Hepatocyte (in vitro differentiated cells): Measurements from ENCODE around the gene METRN. TPM values are rescaled to one million over a fixed set of nuclear protein-coding genes. Genes with fewer than 3 reads are reported as not detected.
A peak's percentile ranks its signal among the peaks of the same experiment; 100 is the strongest.
"Not testable (repeated sequence)": the region's sequence is repeated elsewhere in the genome, so short reads cannot be mapped to it uniquely, and the experiment has no call there.

Source experiments
- DNase-seq: peaks from one replicate; pipeline ENCODE4 v3.0.0-alpha.2; 2016; ENCODE audit warnings: low spot score
- H2AFZ ChIP-seq: fragments of 200-600 bp; sonication (generic); 2 replicates; pipeline ENCODE4 v1.6.0; 2016; ENCODE audit warnings: antibody characterized with exemption, mild to moderate bottlenecking
- H3K27ac ChIP-seq: fragments of 200-600 bp; sonication (generic); 2 replicates; pipeline ENCODE4 v1.5.1; 2016; ENCODE audit warnings: mild to moderate bottlenecking
- H3K27me3 ChIP-seq: fragments of 200-600 bp; sonication (generic); 2 replicates; pipeline ENCODE4 v1.6.1; 2016
- H3K36me3 ChIP-seq: fragments of 200-600 bp; sonication (generic); replicated peaks from 2 replicates; pipeline ENCODE4 v1.5.1; 2016; ENCODE audit warnings: low read depth; ENCODE audit not compliant: insufficient read depth
- H3K4me1 ChIP-seq: fragments of 200-600 bp; sonication (generic); 2 replicates; pipeline ENCODE4 v1.5.1; 2016; ENCODE audit warnings: mild to moderate bottlenecking, moderate library complexity; ENCODE audit not compliant: insufficient read depth
- H3K4me2 ChIP-seq: fragments of 200-600 bp; sonication (generic); 2 replicates; pipeline ENCODE4 v1.6.0; 2016
- H3K4me3 ChIP-seq: fragments of 200-600 bp; sonication (generic); 2 replicates; pipeline ENCODE4 v1.5.1; 2016; ENCODE audit warnings: mild to moderate bottlenecking
- H3K79me2 ChIP-seq: fragments of 200-600 bp; sonication (generic); 2 replicates; pipeline ENCODE4 v1.6.0; 2017; ENCODE audit warnings: mild to moderate bottlenecking
- H3K9me2 ChIP-seq: fragments of 200-600 bp; sonication (generic); replicated peaks from 2 replicates; pipeline ENCODE4 v1.6.0; 2017; ENCODE audit warnings: mild to moderate bottlenecking; ENCODE audit not compliant: insufficient read depth
- H3K9me3 ChIP-seq: fragments of 200-600 bp; sonication (generic); 2 replicates; pipeline ENCODE4 v1.5.1; 2016; ENCODE audit warnings: low read depth, mild to moderate bottlenecking
- H4K20me1 ChIP-seq: fragments of 200-600 bp; sonication (generic); 2 replicates; pipeline ENCODE4 v1.6.0; 2016; ENCODE audit warnings: mild to moderate bottlenecking; ENCODE audit not compliant: insufficient read depth, poor library complexity, severe bottlenecking
- CTCF ChIP-seq: fragments of 200-600 bp; sonication (generic); IDR thresholded peaks from 2 replicates; pipeline ENCODE4 v1.5.1; 2016; ENCODE audit warnings: antibody characterized with exemption, mild to moderate bottlenecking; ENCODE audit not compliant: poor library complexity
- EZH2 ChIP-seq: fragments of 200-600 bp; sonication (generic); IDR thresholded peaks from 2 replicates; pipeline ENCODE4 v1.6.1; 2016; ENCODE audit warnings: antibody characterized with exemption, mild to moderate bottlenecking, borderline replicate concordance
- EZH2phosphoT487 ChIP-seq: fragments of 200-600 bp; sonication (generic); IDR thresholded peaks from one replicate; pipeline ENCODE4 v1.6.1; 2018; ENCODE audit warnings: antibody characterized with exemption, mild to moderate bottlenecking, low read depth, moderate library complexity; ENCODE audit not compliant: unreplicated experiment, severe bottlenecking
- whole genome bisulfite sequencing: methylation state at CpG from one replicate; pipeline ENCODE4 v1.1.6; 2016; ENCODE audit warnings: low lambda C conversion rate; ENCODE audit errors: missing lambda C conversion rate; 5-methylcytosine and 5-hydroxymethylcytosine counted together
- polyA plus RNA-seq: library from polyadenylated mRNA; unstranded; fragments of >200 nt; fragmentation: Nextera tagmentation; extraction: Ambion mirVana; gene quantifications from 2 replicates; pipeline ENCODE4 v1.2.1, GENCODE V29; 2016
- total RNA-seq: library from RNA; depleted of rRNA; stranded (reverse); fragments of >200 nt; gene quantifications from 2 replicates; pipeline ENCODE4 v1.2.3, GENCODE V29; 2014

Gene METRN
- total and polyA plus RNA-seq, 2 experiments from 2014 or later: 22.7 to 68.1 TPM

DNA sequence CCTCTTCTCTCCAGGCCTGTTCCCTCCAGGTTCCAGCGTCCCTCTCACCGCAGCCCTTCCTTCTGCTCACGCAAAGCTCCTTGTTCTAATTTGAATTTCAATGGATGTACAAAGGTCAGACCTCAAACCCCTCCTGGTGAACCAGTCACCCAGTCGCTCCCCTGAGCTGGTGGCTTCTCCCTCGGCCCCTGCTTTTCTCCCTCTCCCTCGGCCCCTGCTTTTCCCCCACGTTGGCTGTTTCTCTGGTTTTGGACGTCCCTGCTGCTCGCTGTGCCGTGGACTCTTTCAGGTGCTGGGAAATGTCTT is 37.0 kb downstream of the METRN start:
- H3K4me3 ChIP-seq: no peak overlapping the region
- H3K4me2 ChIP-seq: peak overlapping the region; percentile 46
- 33% methylated on average over 10 of the region's 10 CpGs for WGBS
- peaks cover 7% of the 10 kb centered on the region for H3K4me1 ChIP-seq
- no peak overlapping the region for H2AFZ ChIP-seq
- no peak for DNase-seq
- no peaks in the 10 kb centered on the region for H4K20me1 ChIP-seq
- H3K79me2 ChIP-seq: no peaks in the 10 kb centered on the region
- H3K9me2 ChIP-seq: no peaks in the 10 kb centered on the region
- H3K36me3 ChIP-seq: no peaks in the 10 kb centered on the region
- H3K27me3 ChIP-seq: peaks cover 3% of the 10 kb centered on the region
- H3K27ac ChIP-seq: no peak overlapping the region
- no peak for TF ChIP-seq CTCF
- no peak for TF ChIP-seq EZH2phosphoT487
- TF ChIP-seq EZH2: no peak
- H3K9me3 ChIP-seq: no peaks in the 10 kb centered on the region

DNA sequence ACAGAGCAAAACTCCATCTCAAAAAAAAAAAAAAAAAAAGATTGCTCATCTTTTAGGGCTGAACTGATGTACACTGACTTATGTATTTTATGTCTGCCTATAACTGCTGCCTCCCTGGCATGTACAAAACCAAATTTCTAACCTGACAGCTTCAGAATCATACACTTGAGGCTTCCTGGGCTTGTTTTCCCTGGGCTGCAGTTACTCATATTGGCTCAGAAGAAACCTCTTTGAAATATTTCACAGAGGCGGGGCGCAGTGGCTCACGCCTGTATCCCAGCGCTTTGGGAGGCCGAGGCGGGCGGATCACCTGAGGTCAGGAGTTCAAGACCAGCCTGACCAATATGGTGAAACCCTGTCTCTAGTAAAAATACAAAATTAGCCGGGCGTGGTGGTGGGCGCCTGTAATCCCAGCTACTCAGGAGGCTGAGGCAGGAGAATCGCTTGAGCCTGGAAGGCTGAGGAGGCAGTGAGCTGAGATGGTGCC is 39.2 kb downstream of the METRN start:
- H3K4me1 ChIP-seq, H3K4me3 ChIP-seq, H2AFZ ChIP-seq, H3K4me2 ChIP-seq, H4K20me1 ChIP-seq, DNase-seq, H3K27ac ChIP-seq, H3K9me3 ChIP-seq, H3K9me2 ChIP-seq, H3K27me3 ChIP-seq, H3K79me2 ChIP-seq, H3K36me3 ChIP-seq: not testable (repeated sequence)
- 91% methylated on average over 11 of the region's 11 CpGs for WGBS

DNA sequence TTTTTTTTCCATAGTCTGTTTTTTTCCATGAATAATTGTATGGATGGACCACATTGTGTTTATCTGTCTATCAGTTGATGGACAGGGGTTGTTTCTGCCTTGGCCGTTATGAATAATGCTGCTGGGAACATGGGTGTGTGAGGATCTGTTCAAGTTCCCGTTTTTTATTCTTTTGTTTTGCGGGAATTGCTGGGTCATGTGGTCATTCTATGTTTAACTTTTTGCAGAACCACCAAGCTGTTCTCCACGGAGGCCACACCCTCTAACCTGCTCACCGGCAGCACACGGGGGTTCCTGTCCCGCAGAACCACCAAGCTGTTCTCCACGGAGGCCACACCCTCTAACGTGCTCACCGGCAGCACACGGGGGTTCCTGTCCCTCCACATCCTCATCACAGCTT is 39.7 kb downstream of the METRN start:
- no peaks in the 10 kb centered on the region for H4K20me1 ChIP-seq
- no peak overlapping the region for H3K4me2 ChIP-seq
- H3K27me3 ChIP-seq: peaks cover 3% of the 10 kb centered on the region
- no peak overlapping the region for H3K4me3 ChIP-seq
- H3K79me2 ChIP-seq: no peaks in the 10 kb centered on the region
- WGBS: 75% methylated on average over 10 of the region's 11 CpGs
- no peaks in the 10 kb centered on the region for H3K9me2 ChIP-seq
- TF ChIP-seq CTCF (no peak), EZH2 (no peak), EZH2phosphoT487 (no peak)
- H3K27ac ChIP-seq: no peak overlapping the region
- DNase-seq: no peak
- H2AFZ ChIP-seq: no peak overlapping the region
- no peaks in the 10 kb centered on the region for H3K9me3 ChIP-seq
- H3K36me3 ChIP-seq: no peaks in the 10 kb centered on the region
- H3K4me1 ChIP-seq: peaks cover 7% of the 10 kb centered on the region

- DNase-seq: no peak
- no peak overlapping the region for H3K4me2 ChIP-seq
- peaks cover 11% of the 10 kb centered on the region for H3K4me1 ChIP-seq
- no peak overlapping the region for H3K27ac ChIP-seq
- H3K27me3 ChIP-seq: no peaks in the 10 kb centered on the region
- H2AFZ ChIP-seq: no peak overlapping the region
- WGBS: 96% methylated on average over 5 of the region's 5 CpGs
- no peaks in the 10 kb centered on the region for H3K79me2 ChIP-seq
- H4K20me1 ChIP-seq: no peaks in the 10 kb centered on the region
- H3K4me3 ChIP-seq: no peak overlapping the region
- H3K36me3 ChIP-seq: no peaks in the 10 kb centered on the region
- no peaks in the 10 kb centered on the region for H3K9me2 ChIP-seq
- TF ChIP-seq EZH2phosphoT487 (no peak), EZH2 (no peak), CTCF (no peak)
- H3K9me3 ChIP-seq: no peaks in the 10 kb centered on the region
Measured at GRCh38 chr16:756428-756827, 41.5 kb downstream of the METRN start.
